NOMO-1 treated with DMSO at 0.1 percent for 48 hours (cell line): ENCODE results near the gene CFAP161.

Experiments
- DNase-seq: peaks from one replicate; lab custom pipeline; 2025; ENCODE audit not compliant: unreplicated experiment; lab: John Stamatoyannopoulos, UW

Gene CFAP161

DNA sequence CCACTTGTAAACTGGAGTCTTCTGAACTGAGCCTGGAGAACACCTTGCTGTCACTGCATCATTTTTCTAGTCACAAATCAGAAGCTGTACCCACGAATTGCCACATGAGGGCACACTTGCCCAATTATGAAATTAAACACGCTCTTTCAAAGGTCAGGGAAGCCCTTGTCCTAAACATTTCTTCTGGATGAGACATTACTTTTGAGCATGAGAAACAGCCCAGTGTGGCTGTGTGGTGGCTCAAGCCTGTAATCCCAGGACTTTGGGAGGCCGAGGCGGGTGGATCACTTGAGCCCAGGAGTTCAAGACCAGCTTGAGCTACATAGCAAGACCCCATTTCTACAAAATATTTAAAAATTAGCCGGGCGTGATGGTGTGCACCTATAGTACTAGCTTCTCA lies 27.5 kb upstream of the CFAP161 start:
- peak; percentile 54 for DNase-seq

GRCh38 chr15:81107889-81108288 lies 26.2 kb upstream of the CFAP161 start:
- peak; percentile 10 for DNase-seq

DNA sequence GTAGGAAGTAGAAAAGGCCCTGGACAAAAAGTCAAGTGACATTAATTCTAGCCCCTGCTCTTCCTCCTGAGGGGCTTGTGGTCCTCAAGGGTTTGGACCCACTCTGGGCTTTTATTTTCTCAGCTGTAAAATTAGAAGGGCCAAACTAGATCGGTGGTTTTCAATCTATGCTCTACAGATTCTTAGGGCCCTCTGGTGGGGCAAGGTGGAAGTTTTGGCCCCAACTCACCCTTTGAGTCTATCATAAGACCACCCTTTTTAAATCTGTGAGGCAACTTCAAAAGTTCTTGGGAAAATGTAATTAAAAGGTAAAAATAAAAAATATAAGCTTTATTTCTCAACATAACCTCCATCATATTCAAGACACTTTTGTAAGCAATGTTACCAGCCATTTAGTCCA lies 25.6 kb upstream of the CFAP161 start:
- peak; percentile 10 for DNase-seq

GRCh38 chr15:81111018-81111417 lies 23.1 kb upstream of the CFAP161 start:
- DNase-seq: no peak

DNA sequence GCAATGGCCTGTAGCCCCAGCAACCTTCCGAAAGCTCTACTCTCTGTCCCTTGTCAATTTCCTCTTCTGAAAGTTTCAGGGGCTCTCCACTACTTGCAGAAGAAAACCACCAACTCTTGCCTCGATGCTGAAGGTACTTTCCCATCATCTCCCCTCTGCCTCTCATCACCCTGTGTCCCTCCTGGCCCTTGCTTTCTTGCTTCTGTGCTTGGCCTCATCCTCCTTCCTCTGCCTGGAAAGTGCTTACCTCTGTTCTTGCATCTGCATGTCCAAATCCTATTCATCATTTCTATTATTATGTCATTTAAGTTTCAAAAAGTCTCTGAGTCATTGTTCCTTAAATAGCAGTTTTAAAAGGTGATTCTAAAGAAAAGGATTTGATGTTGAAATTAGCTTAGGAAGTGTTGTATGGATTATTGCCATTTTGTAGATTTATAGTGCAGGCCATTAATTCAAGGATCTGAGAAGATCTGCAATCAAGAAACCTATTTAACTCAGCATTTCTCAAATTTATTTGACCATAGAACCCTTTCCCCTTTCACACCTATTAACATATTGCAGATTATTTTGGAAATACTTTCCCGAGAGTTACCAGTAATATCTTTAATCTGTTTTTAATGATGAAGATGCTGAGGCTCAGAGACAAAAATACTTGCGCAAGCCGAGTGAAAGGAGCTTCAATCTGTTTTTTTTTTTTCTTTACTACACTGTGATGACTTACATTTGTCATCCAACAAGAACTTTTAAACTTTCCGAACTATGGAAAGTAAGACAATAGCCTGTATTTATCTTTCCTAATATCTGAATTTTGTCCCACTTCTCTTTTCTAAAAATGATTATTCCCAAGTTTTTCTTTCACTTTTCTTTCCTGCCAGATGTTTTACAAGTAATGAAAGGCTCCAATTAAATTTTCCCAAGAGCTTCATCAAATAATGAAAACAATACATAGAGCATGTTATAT lies 22.3 kb upstream of the CFAP161 start:
- no peak for DNase-seq

- DNase-seq: no peak
These were observed 20.8 kb upstream of the CFAP161 start for GRCh38 chr15:81113204-81113657.

GRCh38 chr15:81113861-81114291 lies 20.2 kb upstream of the CFAP161 start:
- no peak for DNase-seq

DNA sequence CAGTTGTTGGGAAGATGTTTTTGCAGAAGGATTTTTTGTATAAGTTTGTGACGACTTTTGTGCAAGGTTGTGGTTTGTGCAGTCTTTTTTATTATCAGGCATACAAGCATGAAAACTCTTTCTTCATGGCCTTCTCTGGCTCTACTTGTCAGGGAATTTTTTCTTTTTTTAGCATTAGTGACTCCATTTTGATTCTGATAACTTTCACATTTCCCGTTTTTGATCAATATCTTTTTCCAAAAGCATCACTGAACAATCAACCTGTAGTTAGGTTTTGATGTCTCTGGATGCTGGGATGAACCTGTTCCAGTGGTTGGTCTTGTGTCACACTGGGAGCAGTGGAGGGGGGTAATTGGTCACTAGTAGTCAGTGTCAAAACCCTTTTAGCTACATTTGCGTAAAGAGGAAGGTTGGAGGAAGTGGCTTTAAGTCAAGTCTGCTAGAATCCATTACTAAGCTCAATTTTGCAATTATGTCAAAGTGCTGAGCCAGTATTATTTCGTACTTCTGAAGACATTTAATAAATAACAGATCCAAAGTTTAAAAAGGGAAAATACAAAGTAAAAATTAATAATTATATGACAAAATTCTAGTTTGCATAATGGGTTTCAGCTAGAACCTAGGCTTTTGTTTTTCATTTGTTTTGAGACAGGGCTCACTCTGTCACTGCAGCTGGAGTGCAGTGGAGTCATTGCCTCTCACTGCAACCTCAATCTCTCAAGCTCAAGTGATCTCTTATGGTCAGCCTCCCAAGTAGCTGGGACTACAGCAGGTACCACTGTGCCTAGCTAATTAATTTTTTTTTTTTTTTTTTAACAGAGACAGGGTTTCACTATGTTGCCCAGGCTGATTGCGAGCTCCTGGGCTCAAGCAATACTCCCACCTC lies 18.8 kb upstream of the CFAP161 start:
- DNase-seq: peak; percentile 70

- DNase-seq: peak; percentile 34
These were observed 16.9 kb upstream of the CFAP161 start for GRCh38 chr15:81117136-81117535.

GRCh38 chr15:81117581-81117980 lies 16.5 kb upstream of the CFAP161 start:
- no peak for DNase-seq

- no peak for DNase-seq
These were observed 15.7 kb upstream of the CFAP161 start for GRCh38 chr15:81118361-81118760.

GRCh38 chr15:81120069-81120468 lies 14.0 kb upstream of the CFAP161 start:
- no peak for DNase-seq

GRCh38 chr15:81126892-81127291 lies 7.2 kb upstream of the CFAP161 start:
- no peak for DNase-seq

DNA sequence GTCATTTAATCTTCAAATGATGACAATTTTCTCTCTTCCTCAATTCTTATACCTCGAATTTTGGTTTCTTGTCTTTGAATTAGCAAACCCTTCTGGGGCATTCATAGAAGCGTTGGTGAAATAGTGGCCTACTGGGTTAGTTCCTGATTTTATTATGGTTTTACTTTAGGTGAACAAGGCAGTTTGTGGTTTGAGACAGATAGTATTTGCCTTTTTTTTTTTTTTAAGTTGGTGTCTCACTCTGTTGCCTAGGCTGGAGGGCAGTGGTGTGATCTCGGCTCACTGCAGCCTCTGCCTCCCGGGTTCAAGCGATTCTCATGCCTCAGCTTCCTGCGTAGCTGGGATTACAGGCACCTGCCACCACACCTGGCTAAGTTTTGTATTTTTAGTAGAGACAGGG lies 7.4 kb downstream of the CFAP161 start:
- peak; percentile 93 for DNase-seq

DNA sequence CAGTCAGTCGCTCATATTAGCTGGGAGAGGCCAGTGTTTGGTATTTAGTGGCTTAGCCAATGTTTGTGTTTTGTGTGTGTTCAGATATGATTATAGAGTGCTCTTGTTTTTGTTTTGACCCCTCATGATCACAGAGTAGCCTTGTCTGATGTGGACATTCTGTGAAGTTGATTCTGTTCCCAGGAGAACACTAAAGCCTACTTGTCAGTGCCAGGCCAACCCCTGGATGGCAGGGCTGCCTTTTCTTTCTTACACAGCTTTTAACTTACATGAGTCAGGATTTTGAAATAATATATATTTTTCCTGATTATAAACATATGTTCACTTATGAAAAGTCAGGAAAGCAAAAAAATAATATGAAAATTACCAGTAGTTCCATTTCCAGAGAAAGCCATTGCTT lies 11.9 kb downstream of the CFAP161 start:
- DNase-seq: no peak

- no peak for DNase-seq
These were observed 12.4 kb downstream of the CFAP161 start for GRCh38 chr15:81146466-81146865.

GRCh38 chr15:81151389-81151788 lies 17.3 kb downstream of the CFAP161 start:
- no peak for DNase-seq

DNA sequence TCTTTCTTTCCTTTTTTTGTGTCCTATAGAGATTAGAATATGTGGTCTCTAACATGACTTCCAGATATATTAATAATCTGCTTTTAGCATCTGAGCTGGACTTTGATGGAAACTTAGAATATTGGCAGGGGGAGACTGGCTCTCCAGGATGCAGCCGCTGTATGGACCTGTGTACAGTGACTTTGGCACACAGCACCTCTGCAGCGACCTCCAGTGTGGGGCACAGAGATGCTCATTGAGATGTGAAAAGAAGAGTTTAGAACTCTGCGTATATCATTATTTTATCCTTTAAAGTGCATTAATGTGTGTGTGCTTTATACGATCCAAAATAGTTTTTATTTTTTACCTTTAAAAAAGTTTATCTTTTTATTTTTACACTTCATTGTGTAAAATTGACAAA lies 18.3 kb downstream of the CFAP161 start:
- no peak for DNase-seq

DNA sequence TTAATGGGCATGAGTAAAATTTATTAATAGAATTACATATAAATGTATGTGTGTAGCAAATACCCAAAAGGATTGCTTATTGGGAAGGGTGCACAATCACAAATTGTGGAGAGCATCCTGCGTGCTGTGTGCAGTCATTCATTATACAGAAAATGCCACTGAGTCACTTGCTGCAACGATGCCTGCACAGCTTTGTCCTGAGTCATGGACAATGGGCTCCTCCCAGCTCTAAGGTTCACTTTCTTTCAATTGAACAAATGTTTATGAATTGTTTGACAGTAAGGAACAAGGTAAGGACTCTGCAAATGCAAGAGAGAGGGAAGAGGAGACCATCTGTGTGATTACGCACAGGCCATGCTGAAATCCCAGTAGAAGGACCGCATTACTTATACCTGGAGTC lies 18.7 kb downstream of the CFAP161 start:
- no peak for DNase-seq

DNA sequence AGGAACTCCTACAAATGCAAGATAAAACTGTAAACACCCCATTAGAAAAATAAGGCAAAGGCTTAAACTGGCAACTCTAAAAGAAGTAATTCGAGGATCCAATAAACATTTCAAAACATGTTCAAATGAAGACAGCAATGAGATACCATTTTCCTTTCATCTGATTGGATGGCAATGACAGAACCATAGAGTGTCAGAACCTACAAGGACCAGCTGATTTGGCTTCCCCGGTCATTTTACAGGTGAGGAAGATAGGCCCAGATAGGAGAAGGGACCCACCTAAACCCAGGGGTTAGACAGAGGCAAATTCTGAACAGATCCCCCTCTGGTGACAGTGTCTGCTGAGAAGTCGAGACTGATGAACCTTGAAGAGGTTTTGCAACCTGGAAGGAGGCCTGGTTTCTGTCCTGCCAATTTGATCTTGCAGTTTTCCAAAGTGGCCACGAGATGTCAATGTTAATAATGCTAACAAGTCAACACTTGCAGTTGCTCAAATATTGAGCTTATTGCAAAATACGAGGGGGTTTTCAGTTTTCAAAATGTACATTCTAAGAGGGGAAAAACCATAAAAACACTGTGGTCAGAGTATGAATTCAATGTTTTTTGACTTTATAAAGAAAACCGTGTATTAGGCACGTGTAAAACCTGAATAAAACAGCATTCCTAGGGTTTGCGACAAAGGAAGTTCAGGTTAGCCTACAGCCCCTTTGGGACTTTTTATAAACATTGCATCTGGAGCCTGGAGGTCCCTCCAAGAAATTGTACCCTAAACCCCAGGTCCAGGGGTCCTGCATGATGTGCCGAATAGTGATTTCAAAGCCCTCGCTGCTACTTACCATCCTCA lies 21.5 kb downstream of the CFAP161 start:
- DNase-seq: peak; percentile 76

GRCh38 chr15:81156324-81156723 lies 22.3 kb downstream of the CFAP161 start:
- DNase-seq: no peak
